GM19467 (cell line): ENCODE data around the gene GTF2A1.
"Not testable (repeated sequence)": the region's sequence is repeated elsewhere in the genome, so short reads cannot be mapped to it uniquely, and the experiment has no call there.

ENCODE experiments used
- ATAC-seq: cut with Tn5 transposase; IDR thresholded peaks from one replicate; pipeline ENCODE4 v1.9.1; 2021; ENCODE audit warnings: mild to moderate bottlenecking, moderate library complexity; ENCODE audit not compliant: unreplicated experiment

GTF2A1 gene

GRCh38 chr14:81233615-81234014 is 12.9 kb upstream of the GTF2A1 start:
- ATAC-seq = no peak

- ATAC-seq = no peak
These were observed 10.8 kb upstream of the GTF2A1 start for GRCh38 chr14:81231540-81231939.

GRCh38 chr14:81224222-81224621 is 3.5 kb upstream of the GTF2A1 start:
- no peak for ATAC-seq

- not testable (repeated sequence) for ATAC-seq
These were observed 3.0 kb upstream of the GTF2A1 start for GRCh38 chr14:81223788-81224187.

GRCh38 chr14:81222691-81223090 is 1.9 kb upstream of the GTF2A1 start:
- no peak for ATAC-seq

GRCh38 chr14:81222126-81222525 is 1.4 kb upstream of the GTF2A1 start:
- no peak for ATAC-seq

- no peak for ATAC-seq
These were observed 882 bp upstream of the GTF2A1 start for GRCh38 chr14:81221579-81222102.

- no peak for ATAC-seq
These were observed 254 bp downstream of the GTF2A1 start for GRCh38 chr14:81220580-81220829.

GRCh38 chr14:81219759-81220579 is 790 bp downstream of the GTF2A1 start:
- no peak for ATAC-seq

- ATAC-seq = peak; percentile 54
These were observed 1.5 kb downstream of the GTF2A1 start for GRCh38 chr14:81219210-81219758.

- peak; percentile 70 for ATAC-seq
These were observed 8.9 kb downstream of the GTF2A1 start for GRCh38 chr14:81211844-81212243.

- ATAC-seq = no peak
These were observed 11.5 kb downstream of the GTF2A1 start for GRCh38 chr14:81209167-81209836.

- ATAC-seq = no peak
These were observed 12.3 kb downstream of the GTF2A1 start for GRCh38 chr14:81208489-81208888.

- no peak for ATAC-seq
These were observed 14.6 kb downstream of the GTF2A1 start for GRCh38 chr14:81206115-81206514.

- no peak for ATAC-seq
These were observed 15.1 kb downstream of the GTF2A1 start for GRCh38 chr14:81205639-81206038.

- no peak for ATAC-seq
These were observed 20.7 kb downstream of the GTF2A1 start for GRCh38 chr14:81200054-81200453.

- no peak for ATAC-seq
These were observed 21.7 kb downstream of the GTF2A1 start for GRCh38 chr14:81199084-81199483.

GRCh38 chr14:81198651-81199050 is 22.1 kb downstream of the GTF2A1 start:
- no peak for ATAC-seq

GRCh38 chr14:81193924-81194633 is 26.7 kb downstream of the GTF2A1 start:
- no peak for ATAC-seq

GRCh38 chr14:81192594-81192993 is 28.2 kb downstream of the GTF2A1 start:
- ATAC-seq = no peak

GRCh38 chr14:81187832-81188522 is 32.8 kb downstream of the GTF2A1 start:
- ATAC-seq = peak; percentile 71
